GM12878 (cell line): ENCODE data around the gene DISP3.

Experiments
- BRCA1 ChIP-seq: IDR thresholded peaks from 2 replicates; pipeline ENCODE4 v1.6.1; 2011; ENCODE audit warnings: low read depth, low read length, improper control_type of control experiment
- CTCF ChIP-seq, 3 experiments: IDR thresholded peaks in 2 of 3; conservative IDR thresholded peaks in 1 of 3; 2 replicates each; pipeline ENCODE4 v1.5.1; 2011; ENCODE audit warnings: low read depth in 3 of 3, low read length in 3 of 3, mild to moderate bottlenecking in 3 of 3, control low read depth in 2 of 3, moderate library complexity in 2 of 3, inconsistent platforms in 1 of 3, mixed read lengths in 1 of 3; ENCODE audit not compliant: control insufficient read depth in 2 of 3, insufficient read depth in 1 of 3; ENCODE audit errors: extremely low read depth in 1 of 3
- EGR1 ChIP-seq, 2 experiments: IDR thresholded peaks; 1 replicate in 1 of 2; 2 replicates in 1 of 2; pipeline ENCODE4 v1.6.1; 2011 to 2012; ENCODE audit warnings: low read depth in 2 of 2, low read length in 2 of 2, borderline replicate concordance in 1 of 2, mild to moderate bottlenecking in 1 of 2, moderate library complexity in 1 of 2
- HCFC1 ChIP-seq: fragments of 150-350 bp; IDR thresholded peaks from 2 replicates; pipeline ENCODE4 v1.6.1; 2014; ENCODE audit warnings: low read length
- POLR2AphosphoS5 ChIP-seq: IDR thresholded peaks from 2 replicates; pipeline ENCODE4 v1.6.1; 2011; ENCODE audit warnings: mild to moderate bottlenecking, low read length, inconsistent platforms
- RAD21 ChIP-seq: IDR thresholded peaks from 2 replicates; pipeline ENCODE4 v1.6.1; 2011; ENCODE audit warnings: mild to moderate bottlenecking, low read depth, low read length, moderate library complexity; ENCODE audit not compliant: insufficient read depth
- SMAD1 ChIP-seq: fragments of 450-650 bp; IDR thresholded peaks from 2 replicates; pipeline ENCODE4 v1.6.1; 2018; ENCODE audit warnings: mild to moderate bottlenecking, low read depth; ENCODE audit not compliant: partially characterized antibody
- ZBTB33 ChIP-seq: fragments of 450-650 bp; IDR thresholded peaks from 2 replicates; pipeline ENCODE4 v1.6.1; 2017; ENCODE audit warnings: mild to moderate bottlenecking

GRCh38 chr1:11505591-11506538, 26.9 kb downstream of the DISP3 start:
- TF ChIP-seq CTCF (IDR thresholded peaks at IDR 0.05 in 2 of 3, conservative IDR thresholded peaks at IDR 0.05 in 1 of 3; ENCODE audit: control insufficient read depth in 2 of 3, extremely low read depth in 1 of 3, insufficient read depth in 1 of 3, low read depth in 3 of 3, low read length in 3 of 3) (no peak), SMAD1 (no peak), POLR2AphosphoS5 (no peak), RAD21 (no peak), BRCA1 (no peak), EGR1 (IDR thresholded peaks at IDR 0.05; ENCODE audit: borderline replicate concordance in 1 of 2, low read depth in 2 of 2, low read length in 2 of 2) (no peak), ZBTB33 (no peak), HCFC1 (no peak)
